H1 (cell line): ENCODE results near the gene PRR5. TPM values are rescaled to one million over a fixed set of nuclear protein-coding genes. Genes with fewer than 3 reads are reported as not detected.
A peak's percentile ranks its signal among the peaks of the same experiment; 100 is the strongest.

Source experiments
- CTCF ChIA-PET: fragments of 300-600 bp; sonication (Branson Sonifier 250); formaldehyde crosslinking; loops from one replicate; lab custom pipeline; 2021; ENCODE audit not compliant: partially characterized antibody; lab: Charles Lee
- POLR2A ChIA-PET: fragments of 300-600 bp; sonication (Branson Sonifier 250); formaldehyde crosslinking; loops from one replicate; lab custom pipeline; 2021; ENCODE audit warnings: inconsistent platforms; ENCODE audit not compliant: partially characterized antibody; lab: Charles Lee
- DNase-seq, 2 experiments: peaks; one replicate each; pipeline versions ENCODE4 v3.0.0 to v3.0.0-alpha.2; 2010 to 2022; ENCODE audit warnings: low spot score in 2 of 2, low read depth in 1 of 2, mixed read lengths in 1 of 2
- FAIRE-seq: peaks from 2 replicates; lab custom pipeline; 2011; peaks lifted over from hg19 to GRCh38; lab: Jason Lieb, UNC
- H2AFZ ChIP-seq: 2 replicates; pipeline ENCODE4 v1.8.1; 2012; ENCODE audit warnings: low read length, inconsistent platforms
- H2AK5ac ChIP-seq: 2 replicates; pipeline ENCODE4 v1.6.1; 2013; ENCODE audit warnings: low read depth, low read length
- H2BK120ac ChIP-seq: replicated peaks from 2 replicates; pipeline ENCODE3; 2013; ENCODE audit warnings: low read depth, low read length, inconsistent platforms
- H2BK12ac ChIP-seq: 2 replicates; pipeline ENCODE4 v1.6.1; 2013; ENCODE audit warnings: low read depth, low read length
- H2BK15ac ChIP-seq: 2 replicates; pipeline ENCODE4 v1.6.1; 2013; ENCODE audit warnings: low read length
- H2BK20ac ChIP-seq: 2 replicates; pipeline ENCODE4 v1.6.1; 2013; ENCODE audit warnings: low read length
- H2BK5ac ChIP-seq: 2 replicates; pipeline ENCODE4 v1.6.1; 2013; ENCODE audit warnings: low read depth, low read length
- H3K14ac ChIP-seq: 2 replicates; pipeline ENCODE4 v1.6.1; 2013; ENCODE audit warnings: inconsistent platforms; ENCODE audit not compliant: insufficient read length
- H3K18ac ChIP-seq: 2 replicates; pipeline ENCODE4 v1.6.1; 2013; ENCODE audit warnings: low read length; ENCODE audit errors: extremely low read depth
- H3K23ac ChIP-seq: 2 replicates; pipeline ENCODE4 v1.6.1; 2013; ENCODE audit warnings: inconsistent platforms; ENCODE audit not compliant: insufficient read length
- H3K23me2 ChIP-seq: 2 replicates; pipeline ENCODE4 v1.6.1; 2013; ENCODE audit warnings: low read depth, low read length
- H3K27ac ChIP-seq: 2 replicates; pipeline ENCODE4 v1.6.1; 2011; ENCODE audit warnings: low read depth, low read length, inconsistent platforms
- H3K27me3 ChIP-seq, 4 experiments: replicated peaks in 1 of 4; 1 replicate in 1 of 4; 2 replicates in 3 of 4; pipeline versions ENCODE4 v1.6.1 to v1.8.1; 2011 to 2013; ENCODE audit warnings: low read length in 3 of 4, mild to moderate bottlenecking in 3 of 4, inconsistent platforms in 2 of 4, mixed read lengths in 2 of 4, moderate library complexity in 1 of 4; ENCODE audit not compliant: control insufficient read depth in 3 of 4, insufficient read depth in 3 of 4; ENCODE audit errors: extremely low read depth in 1 of 4
- H3K36me3 ChIP-seq, 4 experiments: 2 replicates each; pipeline versions ENCODE4 v1.6.1 to v1.8.1; 2011 to 2013; ENCODE audit warnings: mild to moderate bottlenecking in 4 of 4, low read length in 3 of 4, moderate library complexity in 2 of 4, control low read depth in 1 of 4, inconsistent platforms in 1 of 4; ENCODE audit not compliant: insufficient read depth in 4 of 4, control insufficient read depth in 2 of 4
- H3K4ac ChIP-seq: replicated peaks from 2 replicates; pipeline ENCODE3; 2013; ENCODE audit warnings: low read length, low read depth, mixed read lengths, inconsistent platforms; ENCODE audit not compliant: insufficient read length
- H3K4me1 ChIP-seq, 4 experiments: replicated peaks in 1 of 4; 1 replicate in 1 of 4; 2 replicates in 3 of 4; pipeline versions ENCODE4 v1.6.1 to v1.8.1; 2011 to 2013; ENCODE audit warnings: low read length in 3 of 4, inconsistent platforms in 2 of 4, mixed read lengths in 1 of 4; ENCODE audit not compliant: insufficient read depth in 4 of 4, control insufficient read depth in 3 of 4
- H3K4me2 ChIP-seq, 2 experiments: 2 replicates each; pipeline versions ENCODE4 v1.6.1 to v1.8.1; 2011 to 2013; ENCODE audit warnings: low read depth in 2 of 2, low read length in 2 of 2, control low read depth in 1 of 2, inconsistent platforms in 1 of 2, mild to moderate bottlenecking in 1 of 2; ENCODE audit not compliant: insufficient read depth in 1 of 2
- H3K4me3 ChIP-seq, 4 experiments: fragments of 200-600, 300-600 bp in 1 of 4; sonication (generic), shearing (Covaris generic), sonication (Bioruptor Twin) in 1 of 4; 2 replicates each; pipeline versions ENCODE4 v1.5.1 to v1.8.1; 2011 to 2016; ENCODE audit warnings: low read length in 4 of 4, low read depth in 3 of 4, control low read depth in 2 of 4, inconsistent platforms in 2 of 4, mild to moderate bottlenecking in 2 of 4, mixed read lengths in 1 of 4, moderate library complexity in 1 of 4; ENCODE audit not compliant: insufficient read depth in 2 of 4; ENCODE audit errors: extremely low read depth in 1 of 4
- H3K56ac ChIP-seq: replicated peaks from 2 replicates; pipeline ENCODE3; 2013; ENCODE audit warnings: low read depth, mild to moderate bottlenecking, mixed read lengths, low read length, inconsistent platforms; ENCODE audit not compliant: insufficient read length
- H3K79me1 ChIP-seq: 2 replicates; pipeline ENCODE4 v1.6.1; 2013; ENCODE audit warnings: low read depth, low read length, control low read depth
- H3K79me2 ChIP-seq, 2 experiments: 2 replicates each; pipeline versions ENCODE4 v1.6.1 to v1.8.1; 2012 to 2013; ENCODE audit warnings: low read length in 2 of 2, mild to moderate bottlenecking in 2 of 2, inconsistent platforms in 1 of 2; ENCODE audit not compliant: insufficient read depth in 2 of 2, control insufficient read depth in 1 of 2
- H3K9ac ChIP-seq, 4 experiments: replicated peaks in 1 of 4; 1 replicate in 1 of 4; 2 replicates in 3 of 4; pipeline versions ENCODE4 v1.6.1 to v1.8.1; 2011 to 2013; ENCODE audit warnings: low read depth in 3 of 4, low read length in 3 of 4, control low read depth in 2 of 4, mild to moderate bottlenecking in 2 of 4, moderate library complexity in 2 of 4, inconsistent platforms in 1 of 4; ENCODE audit errors: extremely low read depth in 1 of 4
- H3K9me3 ChIP-seq, 2 experiments: 2 replicates each; pipeline versions ENCODE4 v1.6.1 to v1.8.1; 2012 to 2013; ENCODE audit warnings: mild to moderate bottlenecking in 2 of 2, moderate library complexity in 2 of 2, control low read depth in 1 of 2, inconsistent platforms in 1 of 2, low read depth in 1 of 2, low read length in 1 of 2, mixed read lengths in 1 of 2; ENCODE audit not compliant: insufficient read depth in 2 of 2
- H4K20me1 ChIP-seq, 2 experiments: replicated peaks in 1 of 2; 2 replicates each; pipeline versions ENCODE3 to v1.8.1; 2011 to 2013; ENCODE audit warnings: inconsistent platforms in 2 of 2, low read length in 2 of 2, mild to moderate bottlenecking in 1 of 2; ENCODE audit not compliant: insufficient read depth in 2 of 2, control insufficient read depth in 1 of 2
- H4K5ac ChIP-seq: 2 replicates; pipeline ENCODE4 v1.6.1; 2013; ENCODE audit warnings: low read length, low read depth, mixed read lengths, inconsistent platforms; ENCODE audit not compliant: insufficient read length
- H4K8ac ChIP-seq: 2 replicates; pipeline ENCODE4 v1.8.0; 2013; ENCODE audit warnings: mild to moderate bottlenecking, moderate library complexity, low read length, inconsistent platforms; ENCODE audit not compliant: insufficient read depth; ENCODE audit errors: extremely low read depth
- H4K91ac ChIP-seq: replicated peaks from 2 replicates; pipeline ENCODE3; 2013; ENCODE audit warnings: low read length, mixed read lengths, inconsistent platforms; ENCODE audit not compliant: insufficient read length
- BCL11A ChIP-seq, 2 experiments: IDR thresholded peaks; one replicate each; pipeline ENCODE4 v1.6.1; 2011; ENCODE audit warnings: low read depth in 2 of 2, low read length in 2 of 2, mild to moderate bottlenecking in 2 of 2
- RBBP5 ChIP-seq: IDR thresholded peaks from 2 replicates; pipeline ENCODE4 v1.7.1; 2012; ENCODE audit warnings: low read depth, mild to moderate bottlenecking, inconsistent platforms, low read length, moderate library complexity, borderline replicate concordance
- RNF2 ChIP-seq: fragments of 200-900, 300-1000 bp; sonication (generic); IDR thresholded peaks from 2 replicates; pipeline ENCODE4 v1.7.1; 2016; ENCODE audit warnings: borderline replicate concordance, low read depth, mild to moderate bottlenecking, antibody characterized with exemption, low read length; ENCODE audit not compliant: poor library complexity, severe bottlenecking; ENCODE audit errors: missing control alignments
- SIX5 ChIP-seq: IDR thresholded peaks from 2 replicates; pipeline ENCODE4 v1.6.1; 2011; ENCODE audit warnings: mild to moderate bottlenecking, low read depth, low read length
- SP4 ChIP-seq: IDR thresholded peaks from 2 replicates; pipeline ENCODE4 v1.6.1; 2012; ENCODE audit warnings: low read length, inconsistent platforms
- TAF1 ChIP-seq: IDR thresholded peaks from 2 replicates; pipeline ENCODE4 v1.6.1; 2011; ENCODE audit warnings: mild to moderate bottlenecking, low read depth, low read length
- TAF7 ChIP-seq: optimal IDR thresholded peaks from 2 replicates; pipeline ENCODE3; 2011; ENCODE audit warnings: low read depth, mild to moderate bottlenecking, inconsistent platforms, low read length, moderate library complexity, borderline replicate concordance
- TEAD4 ChIP-seq: IDR thresholded peaks from 2 replicates; pipeline ENCODE4 v1.6.1; 2012; ENCODE audit warnings: low read depth, low read length, inconsistent platforms, mixed read lengths
- WGBS, 2 experiments: shearing (Covaris generic) in 1 of 2; methylation state at CpG; one replicate each; pipeline versions ENCODE4 v1.1.6 to v1.1.7; 2013 to 2015; ENCODE audit warnings: low lambda C conversion rate in 2 of 2, mixed read lengths in 2 of 2, inconsistent platforms in 1 of 2, low coverage in 1 of 2, missing lambda C conversion rate in 1 of 2; ENCODE audit not compliant: insufficient replicate concordance in 2 of 2, insufficient coverage in 1 of 2, insufficient read length in 1 of 2; ENCODE audit errors: extremely low coverage in 1 of 2, missing lambda C conversion rate in 1 of 2; 5-methylcytosine and 5-hydroxymethylcytosine counted together
- polyA plus RNA-seq, 7 experiments: library from polyadenylated mRNA; depleted of rRNA in 3 of 7; stranded (reverse) in 5 of 7; unstranded in 2 of 7; fragments of >200 nt in 5 of 7; fragments of 200-250 nt in 2 of 7; gene quantifications; 1 replicate in 5 of 7; 2 replicates in 1 of 7; 4 replicates in 1 of 7; pipeline versions ENCODE4 v1.2.1 to v1.2.3, GENCODE V29; 2011 to 2013; ENCODE audit warnings: missing spikeins in 2 of 7, mixed read lengths in 2 of 7
- total RNA-seq: library from RNA; stranded (reverse); fragmentation: NEBNext Ultra II Directional; extraction: Animal tissue kit (Norgen Biotek cat#: 25700); gene quantifications from 2 replicates; pipeline ENCODE4 v1.2.1, GENCODE V29; 2021
- TF ChIP-seq, protein P1 (sequence below): IDR thresholded peaks from 2 replicates; pipeline ENCODE4 v1.6.1; 2011; ENCODE audit warnings: low read length, improper control_type of control experiment
- TF ChIP-seq, protein P2 (sequence below): IDR thresholded peaks from 2 replicates; pipeline ENCODE4 v1.6.1; 2012; ENCODE audit warnings: inconsistent platforms

The PRR5 gene
- total and polyA plus RNA-seq, 2 of the 8 experiments (the other 6 are each of a cell fraction or from before 2014, with no cell fraction given): 16.5 to 25.7 TPM

DNA sequence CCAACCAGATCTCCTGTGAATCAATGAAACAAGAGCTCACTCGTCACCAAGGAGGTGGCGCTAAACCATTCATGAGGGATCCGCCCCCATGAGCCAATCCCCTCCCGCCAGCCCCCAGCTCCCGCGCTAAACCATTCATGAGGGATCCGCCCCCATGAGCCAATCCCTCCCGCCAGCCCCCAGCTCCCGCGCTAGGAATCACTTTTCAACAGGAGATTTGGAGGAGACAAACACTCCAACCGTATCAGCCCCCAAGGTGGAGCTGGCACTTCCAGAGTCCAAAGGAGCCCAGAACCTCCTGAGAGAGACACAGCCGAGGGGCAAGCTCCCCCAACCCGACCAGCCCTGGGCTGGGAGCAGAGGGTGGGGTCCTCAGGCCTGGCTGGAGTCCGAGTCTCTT is 40.9 kb upstream of the PRR5 start:
- WGBS, 2 experiments: 11% methylated on average over 14 of the region's 14 CpGs; no CpG with 5 or more reads in 1 of the 2 experiments
- Histone ChIP-seq H2BK5ac (peak overlapping the region; percentile 79; the same call in 1 of the 2 replicates), H4K5ac (peak overlapping the region; percentile 73), H2BK12ac (peak overlapping the region; percentile 97; the same call in 1 of the 2 replicates), H3K79me1 (no peaks in the 10 kb centered on the region), H3K18ac (peak overlapping the region; percentile 84), H4K8ac (peak overlapping the region; percentile 75), H2AFZ (peak overlapping the region; percentile 43; the same call in 1 of the 2 replicates), H2BK15ac (peak overlapping the region; percentile 100), H3K23ac (no peak overlapping the region), H3K36me3 (no peaks in the 10 kb centered on the region), H3K9ac (peak overlapping the region in 3 of 4 experiments; percentile 23 to 52 (median 29); a peak in 4 of 7 replicates), H3K4me1 (peaks cover 4 to 16% (median 11%) of the 10 kb centered on the region in 4 experiments), H3K56ac (peak overlapping the region; percentile 40), H2BK20ac (0 out of 2 replicates have a peak overlapping the region, but pooled peaks have one; percentile 88), H3K14ac (no peak overlapping the region), H2AK5ac (peak overlapping the region; percentile 93; the same call in 1 of the 2 replicates), H4K91ac (peak overlapping the region; percentile 87), H3K4ac (peak overlapping the region; percentile 99), H3K79me2 (no peaks in the 10 kb centered on the region), H3K27ac (no peak overlapping the region), H4K20me1 (no peaks in the 10 kb centered on the region), H3K9me3 (peaks cover 0 to 2% of the 10 kb centered on the region in 2 experiments; a peak in 1 of 4 replicates), H3K27me3 (no peaks in the 10 kb centered on the region; a peak in 2 of 7 replicates), H2BK120ac (peak overlapping the region; percentile 76), H3K4me2 (peak overlapping the region; percentile 61 to 62), H3K23me2 (peaks cover 1% of the 10 kb centered on the region; the same call in 1 of the 2 replicates), H3K4me3 (peak overlapping the region in 1 of 4 experiments; percentile 44; a peak in 3 of 8 replicates)
- DNase-seq (peak in 1 of 2 experiments; percentile 82), FAIRE-seq (peak; percentile 95)
- CTCF ChIA-PET: interaction anchor here (0.7 to 2.1 kb wide), 6 partner anchors 12 to 37 kb away, joined by 3 to 12 read pairs (median 4); no protein-coding TSS in a partner anchor
- POLR2A ChIA-PET: interaction anchor here (1.0 kb wide), 1 partner anchor 34 kb away, joined by 3 read pairs; no protein-coding TSS in a partner anchor
- TF ChIP-seq TAF1: peak; percentile 40; the same call in 1 of the 2 replicates
- no peak for TF ChIP-seq RNF2
- TF ChIP-seq RBBP5: 0 out of 2 replicates have a peak, but pooled peaks have one; percentile 20
- TF ChIP-seq, protein P1, sequence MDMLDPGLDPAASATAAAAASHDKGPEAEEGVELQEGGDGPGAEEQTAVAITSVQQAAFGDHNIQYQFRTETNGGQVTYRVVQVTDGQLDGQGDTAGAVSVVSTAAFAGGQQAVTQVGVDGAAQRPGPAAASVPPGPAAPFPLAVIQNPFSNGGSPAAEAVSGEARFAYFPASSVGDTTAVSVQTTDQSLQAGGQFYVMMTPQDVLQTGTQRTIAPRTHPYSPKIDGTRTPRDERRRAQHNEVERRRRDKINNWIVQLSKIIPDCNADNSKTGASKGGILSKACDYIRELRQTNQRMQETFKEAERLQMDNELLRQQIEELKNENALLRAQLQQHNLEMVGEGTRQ: no peak
- TF ChIP-seq SP4: no peak
- TF ChIP-seq TAF7: no peak
- TF ChIP-seq, protein P2, sequence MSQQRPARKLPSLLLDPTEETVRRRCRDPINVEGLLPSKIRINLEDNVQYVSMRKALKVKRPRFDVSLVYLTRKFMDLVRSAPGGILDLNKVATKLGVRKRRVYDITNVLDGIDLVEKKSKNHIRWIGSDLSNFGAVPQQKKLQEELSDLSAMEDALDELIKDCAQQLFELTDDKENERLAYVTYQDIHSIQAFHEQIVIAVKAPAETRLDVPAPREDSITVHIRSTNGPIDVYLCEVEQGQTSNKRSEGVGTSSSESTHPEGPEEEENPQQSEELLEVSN: peak; percentile 62
- TF ChIP-seq TEAD4: no peak
- no peak for TF ChIP-seq BCL11A (IDR thresholded peaks at IDR 0.05; ENCODE audit: low read depth in 2 of 2, low read length in 2 of 2)
- no peak for TF ChIP-seq SIX5
